Activated CD4-positive, CD25-positive, alpha-beta regulatory T cell treated with anti-CD3 and anti-CD28 coated beads, Interleukin-2, amount 50 U/mL, for 16 hours (primary cell): ENCODE data around the gene NAALADL2.
"Not testable (repeated sequence)": the region's sequence is repeated elsewhere in the genome, so short reads cannot be mapped to it uniquely, and the experiment has no call there.

Experiments used
- DNase-seq: peaks from one replicate; pipeline ENCODE4 v3.0.0-alpha.2; 2020; ENCODE audit warnings: low read depth, low spot score

Gene NAALADL2

DNA sequence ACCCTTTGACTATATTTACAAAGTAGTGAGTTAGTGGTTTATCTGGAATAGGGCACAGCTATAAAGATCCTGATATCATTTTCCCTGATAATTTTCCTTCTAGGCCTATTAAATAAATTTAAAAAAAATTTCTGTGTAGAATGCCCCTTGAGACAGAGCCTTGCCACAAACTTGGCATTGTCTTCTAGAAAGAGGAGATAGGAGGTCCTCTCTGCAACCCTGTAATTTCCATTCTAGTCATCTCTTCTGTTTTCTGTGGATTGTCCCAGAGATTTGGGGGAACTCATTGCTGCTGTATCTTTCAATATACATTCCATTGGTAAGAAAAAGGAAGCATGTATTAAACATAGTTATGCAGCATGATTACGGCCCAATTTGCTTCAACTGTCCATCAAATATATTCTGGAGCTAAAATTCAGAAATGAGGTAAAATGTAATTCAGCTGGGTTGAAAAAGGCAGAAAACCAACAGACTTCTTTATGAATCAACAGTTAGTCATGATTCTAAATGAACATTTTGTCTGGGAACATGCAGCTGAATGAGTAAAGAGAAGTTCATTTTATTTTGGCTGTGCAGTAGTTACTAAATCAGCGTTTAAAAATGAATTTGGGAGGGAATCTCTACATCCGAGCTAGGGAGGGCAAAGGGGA is 401.1 kb downstream of the NAALADL2 start:
- no peak for DNase-seq

DNA sequence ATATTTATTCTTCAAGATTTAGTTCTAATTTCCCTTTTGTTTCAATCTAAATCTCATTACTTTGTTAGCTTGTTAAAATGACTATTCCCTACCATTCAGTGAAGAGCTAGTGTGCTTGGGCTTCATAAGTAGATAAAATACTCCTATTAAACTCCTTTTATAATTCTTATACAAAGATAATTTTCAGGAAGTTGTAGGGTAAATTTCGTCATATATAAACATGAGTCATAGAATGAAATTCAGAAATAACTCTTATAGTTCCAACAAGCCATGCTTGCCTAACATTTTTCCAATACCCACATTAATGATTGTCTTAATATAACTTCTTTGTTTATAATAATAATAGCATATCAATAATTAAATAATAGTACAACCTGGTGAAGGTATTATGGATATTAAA is 407.3 kb downstream of the NAALADL2 start:
- DNase-seq: no peak

DNA sequence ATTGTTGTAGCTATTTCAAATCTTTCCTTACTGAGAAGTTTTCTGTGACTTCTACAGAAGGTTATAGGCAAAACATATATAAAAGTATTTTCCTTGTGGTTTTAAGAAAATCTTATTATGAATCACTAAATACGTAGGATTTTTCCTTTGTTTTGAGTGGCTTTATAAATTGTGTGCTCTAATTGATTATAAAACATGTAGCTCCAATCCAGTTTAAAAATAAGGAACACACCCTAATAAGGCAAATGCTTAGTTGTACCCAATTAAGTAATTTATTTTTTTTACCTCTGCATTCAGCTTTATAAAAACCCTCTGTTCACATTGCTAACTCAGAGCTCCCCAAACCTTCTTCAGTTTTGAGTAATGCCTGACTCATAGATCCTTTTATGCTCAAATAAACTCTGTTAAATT is 408.0 kb downstream of the NAALADL2 start:
- DNase-seq: no peak

DNA sequence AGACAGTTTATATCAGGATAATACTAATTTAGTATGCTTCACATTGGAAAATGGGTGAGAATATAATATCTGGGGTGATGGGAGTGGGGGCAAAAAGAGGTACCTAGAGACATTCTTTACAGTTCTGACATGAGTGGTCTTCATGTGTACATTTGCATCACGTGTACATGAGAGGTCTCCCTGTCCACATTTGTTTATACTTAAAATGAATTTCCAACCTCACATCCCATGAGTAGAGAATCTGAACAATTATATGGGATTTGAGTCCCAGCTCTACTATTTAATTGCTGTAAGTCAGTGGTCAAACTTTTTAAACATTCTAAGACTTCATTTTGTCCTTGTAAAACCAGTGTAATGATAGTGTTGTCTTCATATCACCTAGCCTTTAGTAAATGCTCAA is 408.4 kb downstream of the NAALADL2 start:
- DNase-seq: no peak

DNA sequence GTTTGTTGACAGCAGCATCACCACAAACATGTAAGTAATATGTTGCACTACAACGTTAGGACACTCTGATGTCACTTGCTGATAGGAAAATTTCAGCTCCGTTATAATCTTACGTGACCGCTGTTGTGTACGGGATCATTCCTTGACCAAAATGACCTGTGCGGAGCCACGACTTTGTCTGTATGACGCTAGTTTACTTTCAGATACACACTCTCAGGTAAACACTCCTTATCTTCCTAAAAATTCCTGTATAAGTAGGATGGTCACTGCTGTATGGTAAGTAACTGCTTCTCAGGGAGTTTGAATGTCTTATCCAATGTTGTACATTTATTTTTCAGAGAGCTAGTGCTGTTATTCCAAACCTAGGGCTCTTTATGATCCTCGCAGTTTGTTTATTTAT is 410.3 kb downstream of the NAALADL2 start:
- DNase-seq: no peak

DNA sequence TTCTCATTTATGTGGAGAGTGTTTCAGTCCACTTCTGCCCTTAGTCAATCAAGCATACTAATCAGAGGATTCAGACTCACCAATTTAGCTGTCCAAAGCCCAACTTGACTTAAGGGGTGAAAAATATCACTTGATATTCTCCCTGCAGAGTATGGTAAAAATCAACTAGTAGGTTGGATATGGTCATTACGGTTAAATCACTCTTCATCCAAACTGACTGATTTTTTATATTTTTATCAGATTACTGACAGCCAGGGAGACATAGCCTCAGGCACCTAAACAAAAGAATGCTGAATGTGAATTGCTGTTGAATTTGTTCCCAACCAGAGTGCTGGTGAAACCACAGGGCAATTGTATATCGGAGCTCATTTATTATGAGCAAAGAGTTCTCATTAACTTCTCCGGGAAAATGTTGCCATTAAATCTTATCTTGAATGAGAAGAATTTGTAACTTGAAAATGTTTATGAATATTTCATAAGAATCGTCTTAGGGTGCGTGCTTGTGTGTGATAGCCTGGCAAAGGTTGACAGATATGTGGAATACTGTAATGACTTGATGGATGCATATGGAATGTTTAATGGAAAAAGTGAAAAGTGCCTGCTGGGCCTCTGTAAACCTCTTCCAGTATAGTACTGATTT is 411.2 kb downstream of the NAALADL2 start:
- DNase-seq: no peak

DNA sequence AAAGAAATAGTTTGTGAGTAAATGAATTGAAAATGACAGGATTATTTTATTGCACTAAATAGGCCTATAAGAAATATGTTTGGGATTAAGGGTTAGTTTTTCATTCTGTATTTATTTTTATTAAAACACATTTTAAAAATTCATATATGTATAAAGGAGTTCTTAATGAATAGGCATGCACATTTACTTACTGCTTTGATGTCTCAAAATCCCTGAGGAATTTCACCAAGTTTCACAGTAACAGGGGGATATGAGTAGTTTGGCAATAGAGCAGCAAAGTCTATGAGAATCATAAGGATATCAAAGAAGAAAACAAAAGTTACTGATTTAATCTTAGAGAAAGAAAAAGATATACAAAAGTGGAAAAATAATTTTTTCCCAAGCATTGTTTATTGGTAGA is 411.7 kb downstream of the NAALADL2 start:
- no peak for DNase-seq

DNA sequence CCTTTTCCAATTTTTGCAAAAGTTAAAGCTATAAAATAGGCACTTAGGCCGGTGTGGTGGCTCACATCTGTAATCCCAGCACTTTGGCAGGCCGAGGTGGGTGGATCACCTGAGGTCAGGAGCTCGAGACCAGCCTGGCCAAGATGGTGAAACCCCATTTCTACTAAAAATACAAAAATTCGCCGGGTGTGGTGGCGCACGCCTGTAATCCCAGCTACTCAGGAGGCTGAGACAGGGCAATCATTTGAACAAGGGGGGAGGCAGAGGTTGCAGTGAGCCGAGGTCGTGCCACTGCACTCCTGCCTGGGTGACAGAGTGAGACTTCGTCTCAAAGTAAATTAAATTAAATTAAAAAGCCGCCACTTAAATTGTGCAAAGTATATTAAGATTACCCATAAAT is 412.3 kb downstream of the NAALADL2 start:
- not testable (repeated sequence) for DNase-seq

DNA sequence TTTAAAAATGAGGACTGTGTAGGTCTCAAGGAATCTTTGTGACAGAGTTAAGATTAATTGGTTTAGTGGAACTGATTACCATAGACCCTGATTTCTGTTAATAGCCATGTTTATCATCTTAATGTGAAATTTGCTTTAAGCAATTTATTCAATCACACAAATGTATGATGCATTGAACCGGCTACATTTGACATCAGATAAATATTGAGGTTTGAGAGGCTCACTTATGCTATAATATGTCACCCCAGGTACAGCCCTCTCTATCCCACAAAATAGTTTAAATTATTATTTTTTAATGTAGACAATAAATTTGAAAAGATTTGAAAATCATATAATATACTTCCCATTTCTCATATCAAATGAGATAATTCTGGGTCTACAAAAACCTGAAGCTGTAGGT is 413.3 kb downstream of the NAALADL2 start:
- no peak for DNase-seq

DNA sequence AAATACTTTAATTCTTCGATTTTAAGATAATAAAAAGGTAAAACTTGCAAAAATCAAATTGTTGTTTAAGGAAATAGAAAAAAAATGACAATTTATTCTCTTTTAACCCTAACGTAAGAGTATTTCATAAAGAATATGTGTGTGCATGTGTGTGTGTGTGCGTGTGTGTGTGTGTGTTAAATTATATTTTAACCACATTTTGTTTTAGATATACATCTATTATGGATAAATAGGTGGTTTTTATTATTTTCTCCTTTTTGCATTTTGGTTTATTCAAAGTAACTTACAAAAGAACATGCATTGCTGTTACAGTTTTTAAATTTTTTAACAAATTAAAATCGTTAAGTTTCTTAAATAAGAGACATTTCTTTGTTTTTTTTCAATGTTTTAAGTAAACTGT is 414.4 kb downstream of the NAALADL2 start:
- no peak for DNase-seq

DNA sequence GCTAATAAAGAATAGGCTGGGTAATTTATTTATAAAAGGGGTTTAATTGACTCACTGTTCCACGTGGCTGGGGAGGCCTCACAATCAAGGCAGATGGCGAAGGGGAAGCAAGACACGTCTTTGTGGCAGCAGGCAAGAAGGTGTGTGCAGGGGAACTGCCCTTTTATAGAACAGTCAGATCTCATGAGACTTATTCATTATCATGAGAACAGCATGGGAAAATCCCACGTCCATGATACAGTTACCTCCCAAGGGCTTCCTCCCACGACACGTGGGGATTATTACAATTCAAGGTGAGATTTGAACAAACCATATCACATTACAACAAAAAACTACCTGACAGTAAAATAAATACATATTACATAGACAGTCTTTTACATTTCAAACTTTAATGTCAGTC is 414.9 kb downstream of the NAALADL2 start:
- no peak for DNase-seq

DNA sequence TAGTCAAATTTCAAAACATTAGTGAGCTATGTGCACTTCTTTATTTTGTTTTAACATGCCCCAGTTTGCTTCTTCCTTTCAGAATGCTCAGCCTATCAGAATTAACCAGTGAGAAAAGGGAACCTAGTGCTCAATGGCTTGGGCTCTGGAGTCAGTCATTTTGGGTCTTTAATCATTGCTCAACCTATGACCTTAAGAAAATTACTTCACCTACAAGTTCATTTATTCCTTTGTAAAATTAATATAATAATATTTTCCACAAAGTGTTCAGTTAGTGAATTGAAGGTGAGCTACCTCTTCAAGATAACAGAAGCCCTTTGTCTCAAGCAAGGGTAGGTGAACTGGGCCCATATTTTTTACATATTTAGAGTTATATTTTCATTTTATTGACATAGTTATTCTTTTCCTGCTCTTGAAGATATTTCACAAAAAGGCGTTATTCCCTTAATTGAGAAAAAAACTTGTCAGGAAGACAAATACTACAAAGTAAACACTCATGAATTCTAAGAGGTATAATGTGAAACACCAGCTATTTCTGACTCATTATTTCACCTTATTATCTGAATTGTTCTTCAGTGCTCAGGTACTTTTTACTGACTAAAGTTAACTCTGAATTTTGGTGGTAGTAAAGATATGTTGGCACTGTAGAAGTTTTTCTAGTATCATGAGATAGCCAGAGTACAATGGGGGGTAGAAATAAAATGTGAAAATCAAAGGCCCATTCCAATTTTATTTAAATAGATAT is 415.5 kb downstream of the NAALADL2 start:
- no peak for DNase-seq

DNA sequence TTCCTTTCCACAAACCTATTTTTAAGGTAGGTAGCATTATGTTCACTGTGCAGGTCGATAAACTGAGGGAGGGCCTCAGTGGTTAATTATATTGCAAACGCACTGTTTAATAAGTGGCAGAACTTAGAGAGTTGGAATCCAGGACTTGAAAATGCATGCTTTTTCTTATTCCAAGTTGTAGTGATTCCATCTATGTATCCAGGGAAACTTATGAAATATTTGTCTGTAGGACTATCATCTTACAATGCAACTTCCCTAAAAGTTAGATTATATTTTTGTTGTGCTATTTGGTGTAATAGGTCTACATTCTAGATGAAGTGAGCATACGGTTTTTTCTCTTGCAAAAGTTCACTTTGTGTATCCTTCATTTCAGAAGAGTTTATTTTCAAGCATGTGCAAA is 419.5 kb downstream of the NAALADL2 start:
- DNase-seq: no peak

DNA sequence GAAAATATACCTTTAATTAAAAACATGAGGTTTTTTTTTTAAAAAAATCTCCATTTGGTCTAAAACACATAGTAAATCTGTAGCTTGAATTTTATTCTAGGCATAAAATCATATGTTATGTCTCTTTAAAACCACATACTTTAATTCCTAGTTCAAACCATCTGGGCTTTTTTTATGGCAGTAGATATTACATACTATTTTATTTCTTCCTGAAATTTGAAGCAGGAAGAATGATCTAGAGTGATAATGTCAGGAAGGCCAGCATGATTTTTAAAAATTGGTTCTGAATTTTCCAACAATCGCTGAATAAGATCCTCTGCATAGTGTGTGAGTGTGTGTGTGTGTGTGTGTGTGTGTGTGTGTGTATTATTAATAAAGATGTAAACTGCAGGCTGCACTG is 420.3 kb downstream of the NAALADL2 start:
- DNase-seq: no peak

DNA sequence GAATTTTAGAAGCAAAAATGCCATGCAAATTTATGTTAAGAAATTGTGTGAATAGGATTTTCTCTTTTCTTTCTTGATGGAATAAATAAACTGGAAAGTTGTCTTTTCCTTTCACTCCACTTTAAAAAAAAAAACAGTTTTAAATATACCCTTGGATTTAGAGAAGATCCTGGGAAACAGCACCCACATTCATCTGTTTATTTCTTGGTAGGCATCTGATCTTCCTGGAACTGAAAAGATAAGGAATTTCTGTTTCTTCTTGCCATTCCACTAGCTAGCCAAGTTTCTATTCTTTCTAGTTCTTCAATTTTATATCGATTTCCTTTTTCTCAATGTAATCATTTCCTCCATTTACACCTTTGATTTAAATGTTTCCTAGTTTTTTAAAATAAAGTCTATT is 420.8 kb downstream of the NAALADL2 start:
- DNase-seq: no peak

DNA sequence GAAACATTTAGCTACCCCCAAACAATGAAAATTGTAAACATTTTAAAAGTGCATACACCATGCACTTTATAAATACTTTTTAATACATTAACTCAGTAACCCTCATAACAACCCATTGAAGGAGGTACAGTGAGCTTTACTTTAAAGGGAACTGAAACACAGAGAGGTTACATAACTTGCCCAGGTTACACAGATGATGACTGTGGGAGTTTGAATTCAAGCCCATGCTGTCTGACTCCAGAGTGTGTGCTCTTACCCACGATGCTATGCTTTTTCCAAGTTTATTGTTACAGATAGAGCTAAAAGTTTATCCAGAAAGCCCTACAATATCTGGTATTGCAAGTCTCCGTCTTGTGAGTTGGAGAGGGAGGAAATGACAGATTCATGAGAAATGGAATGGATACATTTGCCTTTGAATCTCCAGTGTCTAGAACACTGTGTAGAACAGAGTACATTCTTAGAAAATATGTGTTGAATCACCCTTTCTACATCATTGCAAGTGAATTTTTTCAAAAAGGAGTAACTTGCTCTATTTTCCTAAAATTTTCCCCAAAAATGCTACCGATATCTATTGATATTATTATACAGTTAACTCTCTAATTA is 428.3 kb downstream of the NAALADL2 start:
- DNase-seq: no peak

DNA sequence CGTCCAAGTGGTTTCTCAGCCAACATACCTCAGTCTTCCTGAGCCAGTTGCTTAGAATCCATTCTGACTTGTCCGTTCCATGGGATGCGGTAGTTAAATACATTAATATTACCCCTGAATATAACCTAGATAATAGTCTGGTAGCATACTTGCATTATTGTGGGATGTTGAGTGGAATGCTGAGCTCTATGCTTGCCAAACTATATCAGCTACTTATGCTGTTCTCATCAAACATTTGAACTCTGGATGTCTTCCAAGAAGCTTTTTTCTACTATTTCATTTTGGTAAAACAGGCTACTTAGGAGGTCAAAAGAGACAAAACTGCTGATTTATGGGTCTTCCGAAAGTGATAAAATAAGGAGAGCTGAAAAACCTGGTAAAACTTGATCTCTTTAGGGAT is 429.5 kb downstream of the NAALADL2 start:
- no peak for DNase-seq

DNA sequence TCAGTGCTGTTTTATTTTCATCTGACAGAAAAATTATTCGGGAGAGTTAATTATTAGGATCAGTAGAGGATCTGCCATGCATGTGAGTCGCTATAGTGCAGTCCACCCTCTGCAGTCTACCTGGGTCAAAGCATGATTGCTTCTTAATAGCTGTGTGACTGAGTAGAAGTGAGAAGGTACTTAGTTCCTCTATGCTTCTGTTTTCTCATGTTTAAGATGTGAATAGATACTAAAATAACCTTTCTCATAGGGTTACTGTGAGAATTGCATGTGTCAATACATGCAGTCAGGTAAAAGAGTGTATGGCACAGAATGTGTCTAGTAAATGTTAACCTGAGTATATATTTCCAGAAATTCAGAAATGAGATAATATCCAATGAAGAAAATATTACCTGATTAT is 435.7 kb downstream of the NAALADL2 start:
- no peak for DNase-seq

DNA sequence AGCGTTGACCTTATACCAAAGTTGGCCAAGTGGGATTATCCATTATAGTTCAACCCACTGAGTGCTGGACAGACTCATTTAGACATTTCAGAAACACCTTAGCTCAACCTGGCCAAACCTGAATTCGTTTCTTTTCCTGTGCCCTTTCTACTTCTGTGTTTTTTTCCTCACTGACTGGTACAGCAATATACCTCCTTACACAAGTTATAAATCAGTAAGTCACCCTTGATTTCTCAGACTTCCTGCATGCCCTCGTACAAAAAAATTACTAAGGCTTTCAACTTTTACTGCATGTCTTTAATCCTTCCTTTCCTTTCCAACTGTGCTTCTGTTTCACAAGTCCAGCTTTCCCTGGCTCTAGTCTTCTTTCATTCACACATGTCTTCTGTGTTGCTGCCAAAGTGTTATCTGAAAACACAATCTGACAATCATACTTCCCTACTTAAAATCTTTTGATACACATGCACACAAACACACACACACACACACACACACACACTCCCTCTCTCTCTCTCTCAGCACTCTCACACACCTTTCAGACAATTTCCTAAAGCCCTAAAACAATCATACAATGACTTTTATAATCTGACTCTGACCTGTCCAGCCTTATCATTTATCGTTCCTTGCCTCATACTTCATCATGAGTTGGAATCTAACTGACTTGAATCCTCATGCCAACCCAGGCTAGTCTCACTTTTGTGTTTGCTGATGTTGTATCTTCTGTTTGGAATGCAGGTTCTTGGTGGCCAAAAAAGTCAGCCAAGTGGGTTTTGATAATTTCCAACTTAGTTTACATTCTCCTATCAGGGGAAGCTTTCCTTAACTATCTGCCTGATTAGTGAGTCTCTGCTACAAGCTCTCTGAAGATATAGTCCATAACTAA is 436.4 kb downstream of the NAALADL2 start:
- no peak for DNase-seq

DNA sequence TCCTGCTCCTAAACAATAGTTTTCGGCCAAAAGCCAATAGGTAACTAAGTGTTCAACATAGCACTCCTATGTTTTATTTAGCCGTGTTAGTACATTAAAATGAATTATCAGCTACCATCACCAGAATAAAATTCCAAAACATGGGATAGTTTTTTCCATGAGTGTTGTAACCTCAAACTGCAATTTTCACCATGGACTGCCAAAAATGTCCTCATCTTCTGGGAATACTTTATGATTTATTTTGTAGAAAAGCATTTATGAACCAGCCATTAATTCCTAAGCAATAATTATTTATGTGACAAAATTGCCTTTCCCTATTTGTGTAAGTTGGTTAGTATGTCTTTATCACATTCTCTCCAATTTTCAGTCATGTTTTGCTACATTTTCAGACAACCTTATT is 438.1 kb downstream of the NAALADL2 start:
- DNase-seq: no peak

DNA sequence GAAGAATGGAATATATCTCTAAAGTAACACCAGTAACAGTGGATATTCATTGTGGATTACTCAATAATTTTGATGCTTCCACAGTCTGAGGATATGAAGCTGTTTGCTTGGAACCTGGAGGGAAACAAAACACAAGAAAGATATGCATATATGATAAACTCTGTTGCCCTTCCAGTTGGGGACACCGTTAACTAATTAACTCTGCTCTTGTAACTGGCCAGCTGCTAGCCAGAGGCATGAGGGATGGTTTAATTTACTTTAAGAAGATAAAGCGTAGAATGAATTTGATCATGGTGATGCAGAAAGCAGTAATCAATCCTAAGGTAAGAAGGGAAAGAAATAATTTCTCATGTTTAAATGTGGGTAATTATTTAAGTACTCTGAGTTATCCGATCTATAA is 442.6 kb downstream of the NAALADL2 start:
- DNase-seq: no peak

DNA sequence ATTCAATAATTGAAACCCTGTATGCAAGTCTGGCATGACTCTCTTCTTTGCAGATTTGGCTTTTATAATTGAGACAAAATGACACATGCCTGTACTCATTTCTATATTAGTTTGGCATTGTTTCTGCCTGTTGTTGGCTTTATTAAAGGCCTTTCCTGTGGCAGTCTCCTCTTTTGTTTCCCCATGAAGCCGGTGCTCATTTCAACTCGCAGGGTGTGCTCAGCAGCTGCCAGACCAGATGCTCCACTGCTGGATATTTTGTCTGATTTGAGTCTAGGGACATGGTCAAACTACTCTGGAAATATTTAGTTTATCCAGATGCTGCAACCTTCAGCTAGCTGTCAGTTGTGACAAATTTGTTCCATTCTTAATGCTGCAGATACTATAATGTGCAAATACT is 445.3 kb downstream of the NAALADL2 start:
- DNase-seq: no peak
